GM12864 (cell line): ENCODE measurements around the gene OSBPL9.

Experiments
- DNase-seq: peaks from one replicate; pipeline ENCODE4 v3.0.0-alpha.2; 2011; ENCODE audit warnings: low read depth
- H3K4me3 ChIP-seq: 2 replicates; pipeline ENCODE4 v1.5.1; 2011; ENCODE audit warnings: mild to moderate bottlenecking, low read depth, low read length, control low read depth
- TF ChIP-seq, protein P1 (sequence below): IDR thresholded peaks from 2 replicates; pipeline ENCODE4 v1.5.1; 2011; ENCODE audit warnings: low read depth, mild to moderate bottlenecking, moderate library complexity, low read length, control low read depth, inconsistent platforms; ENCODE audit errors: missing control alignments

Gene OSBPL9

GRCh38 chr1:51635615-51636014 lies 18.7 kb downstream of the OSBPL9 start:
- DNase-seq: no peak
- no peak overlapping the region for H3K4me3 ChIP-seq
- TF ChIP-seq, protein P1, sequence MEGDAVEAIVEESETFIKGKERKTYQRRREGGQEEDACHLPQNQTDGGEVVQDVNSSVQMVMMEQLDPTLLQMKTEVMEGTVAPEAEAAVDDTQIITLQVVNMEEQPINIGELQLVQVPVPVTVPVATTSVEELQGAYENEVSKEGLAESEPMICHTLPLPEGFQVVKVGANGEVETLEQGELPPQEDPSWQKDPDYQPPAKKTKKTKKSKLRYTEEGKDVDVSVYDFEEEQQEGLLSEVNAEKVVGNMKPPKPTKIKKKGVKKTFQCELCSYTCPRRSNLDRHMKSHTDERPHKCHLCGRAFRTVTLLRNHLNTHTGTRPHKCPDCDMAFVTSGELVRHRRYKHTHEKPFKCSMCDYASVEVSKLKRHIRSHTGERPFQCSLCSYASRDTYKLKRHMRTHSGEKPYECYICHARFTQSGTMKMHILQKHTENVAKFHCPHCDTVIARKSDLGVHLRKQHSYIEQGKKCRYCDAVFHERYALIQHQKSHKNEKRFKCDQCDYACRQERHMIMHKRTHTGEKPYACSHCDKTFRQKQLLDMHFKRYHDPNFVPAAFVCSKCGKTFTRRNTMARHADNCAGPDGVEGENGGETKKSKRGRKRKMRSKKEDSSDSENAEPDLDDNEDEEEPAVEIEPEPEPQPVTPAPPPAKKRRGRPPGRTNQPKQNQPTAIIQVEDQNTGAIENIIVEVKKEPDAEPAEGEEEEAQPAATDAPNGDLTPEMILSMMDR: no peak

DNA sequence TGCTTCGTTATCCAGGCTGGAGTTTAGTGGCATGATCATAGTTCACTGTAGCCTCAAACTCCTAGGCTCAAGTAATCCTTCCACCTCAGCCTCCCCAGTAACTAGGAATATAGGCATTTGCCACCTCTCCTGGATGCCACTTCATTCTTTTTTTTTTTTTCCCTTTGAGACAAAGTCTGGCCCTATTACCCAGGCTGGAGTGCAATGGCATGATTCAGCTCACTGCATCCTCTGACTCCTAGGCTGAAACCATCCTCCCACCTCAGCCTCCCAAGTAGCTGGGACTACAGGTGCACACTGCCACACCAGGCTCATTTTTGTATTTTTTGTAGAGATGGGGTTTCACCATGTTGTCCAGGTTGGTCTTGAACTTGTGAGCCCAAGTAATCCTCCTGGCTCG lies 19.3 kb downstream of the OSBPL9 start:
- no peak for DNase-seq
- TF ChIP-seq, protein P1: no peak
- H3K4me3 ChIP-seq: no peak overlapping the region

GRCh38 chr1:51636764-51637522 lies 20.1 kb downstream of the OSBPL9 start:
- TF ChIP-seq, protein P1: no peak
- no peak for DNase-seq
- no peak overlapping the region for H3K4me3 ChIP-seq

DNA sequence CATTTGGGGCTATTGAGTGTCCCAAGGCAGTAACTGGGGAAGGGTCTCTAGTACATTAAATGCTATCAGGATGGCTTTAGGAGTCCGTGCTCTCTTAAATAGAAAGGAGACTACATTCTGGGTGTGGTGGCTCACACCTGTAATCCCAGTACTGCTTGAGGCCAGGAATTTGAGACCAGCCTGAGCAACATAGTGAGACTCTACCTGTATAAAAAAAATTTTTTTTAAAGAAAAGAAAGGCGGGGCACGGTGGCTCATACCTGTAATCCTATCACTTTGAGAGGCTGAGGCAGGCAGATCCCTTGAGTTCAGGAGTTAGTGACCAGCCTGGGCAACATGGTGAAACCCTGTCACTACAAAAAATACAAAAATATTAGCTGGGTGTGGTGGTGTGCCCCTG lies 21.5 kb downstream of the OSBPL9 start:
- H3K4me3 ChIP-seq: no peak overlapping the region
- no peak for DNase-seq
- TF ChIP-seq, protein P1: no peak

- TF ChIP-seq, protein P1: no peak
- H3K4me3 ChIP-seq: no peak overlapping the region
- no peak for DNase-seq
Measured at GRCh38 chr1:51639694-51640093, 22.8 kb downstream of the OSBPL9 start.

GRCh38 chr1:51641096-51641495 lies 24.2 kb downstream of the OSBPL9 start:
- no peak for DNase-seq
- H3K4me3 ChIP-seq: no peak overlapping the region
- TF ChIP-seq, protein P1: no peak

DNA sequence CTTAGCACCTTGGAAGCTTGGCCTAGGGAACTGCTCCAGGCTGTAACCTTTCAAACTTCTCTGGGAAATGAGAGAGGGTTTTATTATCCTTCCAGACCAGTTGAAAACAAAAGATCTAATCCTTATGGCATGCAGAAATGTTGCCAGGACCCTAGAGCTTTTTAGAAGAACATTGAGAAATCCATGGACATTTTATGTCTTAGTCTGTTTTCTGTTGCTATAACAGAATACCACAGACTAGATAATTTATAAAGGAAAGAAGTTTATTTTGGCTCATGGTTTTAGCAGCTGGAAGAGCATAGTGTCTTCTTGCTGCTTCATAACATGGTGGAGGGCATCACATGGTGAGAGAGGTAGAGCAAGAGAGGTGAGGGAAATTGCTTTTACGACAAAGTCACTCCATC lies 25.8 kb downstream of the OSBPL9 start:
- TF ChIP-seq, protein P1: no peak
- no peak for DNase-seq
- no peak overlapping the region for H3K4me3 ChIP-seq
